Mucosa of descending colon (tissue), 3 donors: ENCODE measurements around the gene DNAH8. TPM values are rescaled to one million over a fixed set of nuclear protein-coding genes. Genes with fewer than 3 reads are reported as not detected.

Source experiments
- ATAC-seq: fragments of 200-7000 bp; cut with Tn5 transposase; one replicate; pipeline ENCODE4 v1.9.1; 2020; ENCODE audit warnings: mild to moderate bottlenecking, moderate library complexity
- DNase-seq, 3 donors: peaks; one replicate each; pipeline ENCODE4 v3.0.0-alpha.2; 2020
- H3K36me3 ChIP-seq: fragments of 200-600 bp; one replicate; pipeline ENCODE4 v1.8.0; 2021; ENCODE audit warnings: low read depth, mild to moderate bottlenecking
- H3K4me1 ChIP-seq: fragments of 200-600 bp; one replicate; pipeline ENCODE4 v1.8.0; 2021; ENCODE audit warnings: low read depth, mild to moderate bottlenecking
- H3K4me3 ChIP-seq: fragments of 200-600 bp; one replicate; pipeline ENCODE4 v1.8.0; 2021; ENCODE audit warnings: mild to moderate bottlenecking
- H3K9me3 ChIP-seq: fragments of 200-600 bp; one replicate; pipeline ENCODE4 v1.8.0; 2021; ENCODE audit warnings: mild to moderate bottlenecking
- CTCF ChIP-seq: fragments of 200-600 bp; IDR thresholded peaks from one replicate; pipeline ENCODE4 v1.8.0; 2022; ENCODE audit warnings: antibody characterized with exemption, mild to moderate bottlenecking
- intact Hi-C, 2 donors: fragments of 100-400 bp; cut with DNase I in 1 of 2; cut with micrococcal nuclease in 1 of 2; formaldehyde crosslinking; loops; one replicate each; pipeline versions ENCODE4 v1.11.0 to v1.11.1; 2022; cut with DNase I, micrococcal nuclease
- total RNA-seq, 3 donors: library from RNA; stranded (reverse); fragmentation: NEBNext Ultra II Directional in 2 of 3; extraction: Animal tissue kit (Norgen Biotek cat#: 25700) in 2 of 3; gene quantifications; one replicate each; pipeline versions ENCODE4 v1.2.1 to v1.2.4, GENCODE V29; 2021 to 2023
- donor health status: DM: no; HTN: no; CAD: no; lungs with moderate emphysema.
- donor health status: DM: no; HTN: no; CAD: no.
- donor health status: DM: no; HTN: yes; CAD: no.

Gene DNAH8
- total RNA-seq, 3 donors from 2014 or later, result 0.03 TPM; not detected in 1

GRCh38 chr6:38714239-38715015 is 684 bp upstream of the DNAH8 start:
- H3K9me3 ChIP-seq, result no peaks in the 10 kb centered on the region
- ATAC-seq (peak; percentile 37), DNase-seq (no peak)
- H3K4me3 ChIP-seq, result no peak overlapping the region
- TF ChIP-seq CTCF, result no peak
- H3K4me1 ChIP-seq, result no peaks in the 10 kb centered on the region
- H3K36me3 ChIP-seq, result no peaks in the 10 kb centered on the region
- intact Hi-C loops, result no loop called here

- DNase-seq (no peak), ATAC-seq (no peak)
- no peak for TF ChIP-seq CTCF
- no peak overlapping the region for H3K4me3 ChIP-seq
- intact Hi-C loops, result no loop called here
- H3K9me3 ChIP-seq, result no peaks in the 10 kb centered on the region
- no peaks in the 10 kb centered on the region for H3K4me1 ChIP-seq
- H3K36me3 ChIP-seq, result no peaks in the 10 kb centered on the region
Measured at GRCh38 chr6:38716825-38717224, 1.7 kb downstream of the DNAH8 start.

GRCh38 chr6:38719358-38719757 is 4.2 kb downstream of the DNAH8 start:
- H3K36me3 ChIP-seq, result no peaks in the 10 kb centered on the region
- DNase-seq, result no peak
- H3K4me1 ChIP-seq, result no peaks in the 10 kb centered on the region
- intact Hi-C loops, result no loop called here
- no peaks in the 10 kb centered on the region for H3K9me3 ChIP-seq
- no peak overlapping the region for H3K4me3 ChIP-seq
- no peak for ATAC-seq
- no peak for TF ChIP-seq CTCF

- no peaks in the 10 kb centered on the region for H3K36me3 ChIP-seq
- H3K9me3 ChIP-seq, result no peaks in the 10 kb centered on the region
- intact Hi-C loops, result no loop called here
- no peak for TF ChIP-seq CTCF
- no peak for DNase-seq
- ATAC-seq, result no peak
- no peak overlapping the region for H3K4me3 ChIP-seq
- no peaks in the 10 kb centered on the region for H3K4me1 ChIP-seq
Measured at GRCh38 chr6:38720295-38720694, 5.2 kb downstream of the DNAH8 start.

GRCh38 chr6:38722038-38722437 is 6.9 kb downstream of the DNAH8 start:
- DNase-seq (no peak), ATAC-seq (peak; percentile 50)
- no peaks in the 10 kb centered on the region for H3K36me3 ChIP-seq
- H3K9me3 ChIP-seq, result no peaks in the 10 kb centered on the region
- TF ChIP-seq CTCF, result no peak
- H3K4me3 ChIP-seq, result no peak overlapping the region
- no peaks in the 10 kb centered on the region for H3K4me1 ChIP-seq
- intact Hi-C loops, result no loop called here
